ENCODE data around the gene SEPHS1.
"Not testable (repeated sequence)": the region's sequence is repeated elsewhere in the genome, so short reads cannot be mapped to it uniquely, and the experiment has no call there.

SEPHS1 gene

DNA sequence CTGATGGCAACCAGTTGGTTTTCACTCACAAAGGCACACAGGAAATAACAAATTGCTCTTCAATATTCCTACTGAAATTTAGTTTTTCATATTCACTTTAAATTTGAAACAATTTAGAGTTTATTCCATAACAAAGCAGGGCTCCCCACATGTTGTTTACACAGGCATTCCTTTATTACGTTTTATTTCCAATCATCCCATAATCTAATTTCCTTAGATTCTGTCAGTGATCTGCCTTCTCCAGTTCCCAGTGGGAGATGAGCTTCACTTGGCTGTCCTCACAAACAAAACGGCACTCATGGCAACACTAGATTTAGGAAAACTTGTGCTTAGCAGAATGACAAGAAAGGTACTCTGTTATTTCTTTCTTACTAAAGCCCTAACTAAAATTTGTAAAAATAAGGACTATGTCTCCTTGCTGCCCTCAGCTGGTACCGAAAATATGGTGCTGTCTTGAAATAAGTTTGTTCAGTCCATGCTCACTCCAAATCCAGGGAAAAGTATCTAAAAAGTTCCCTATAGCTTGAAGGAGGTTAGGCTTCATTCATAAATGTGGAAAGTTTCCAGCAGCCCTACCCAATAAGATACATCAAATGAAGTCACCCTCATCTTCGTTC lies 71.2 kb downstream of the SEPHS1 start:
- DNase-seq = no peak

DNA sequence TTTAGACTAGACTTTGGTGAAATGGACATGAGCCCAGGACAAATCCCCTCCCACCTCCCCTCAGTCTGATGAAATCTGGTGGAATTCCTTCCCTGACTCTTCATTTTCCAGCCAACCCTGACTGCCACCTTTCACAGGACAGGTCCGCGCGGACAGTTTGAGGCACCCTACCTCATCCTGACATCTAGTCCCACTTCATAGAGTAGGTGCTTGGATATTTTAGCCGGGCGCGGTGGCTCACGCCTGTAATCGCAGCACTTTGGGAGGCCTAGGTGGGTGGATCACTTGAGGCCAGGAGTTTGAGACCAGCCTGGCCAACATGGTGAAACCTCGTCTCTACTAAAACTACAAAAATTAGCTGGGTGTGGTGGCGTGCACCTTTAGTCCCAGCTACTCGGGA lies 71.9 kb downstream of the SEPHS1 start:
- DNase-seq = not testable (repeated sequence)

- DNase-seq = no peak
Observed at GRCh38 chr10:13272164-13272571, 75.9 kb downstream of the SEPHS1 start.

DNA sequence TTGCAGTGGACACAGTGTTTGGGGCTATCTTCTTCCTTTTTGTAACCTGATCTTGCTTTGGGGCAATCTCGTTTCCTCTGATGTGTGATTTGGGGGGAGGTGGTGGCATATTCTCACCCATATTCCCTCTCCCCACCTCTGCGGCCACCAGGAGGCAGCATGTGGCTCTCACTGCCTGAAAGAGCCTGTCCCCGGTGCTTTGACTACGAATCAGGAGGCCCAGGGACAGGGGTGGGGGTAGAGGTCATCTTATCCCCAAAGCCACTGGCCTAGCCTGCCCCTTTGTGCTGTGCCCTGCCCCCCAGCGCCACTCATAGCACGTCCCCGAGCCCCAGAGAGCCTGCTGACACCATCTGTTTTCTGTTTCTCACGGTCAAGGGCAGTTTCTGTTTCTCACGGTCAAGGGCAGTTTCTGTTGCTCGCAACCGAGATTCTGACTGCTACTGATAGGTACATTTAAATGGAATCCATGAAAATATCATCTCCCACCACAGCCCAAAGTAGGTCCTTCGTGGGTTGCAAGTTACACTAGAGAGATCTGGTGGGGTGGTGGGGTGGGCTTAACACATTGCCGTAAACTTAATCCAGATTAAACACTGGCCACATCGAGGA lies 76.4 kb downstream of the SEPHS1 start:
- DNase-seq = peak; percentile 62

GRCh38 chr10:13270877-13271551 lies 77.1 kb downstream of the SEPHS1 start:
- no peak for DNase-seq

DNA sequence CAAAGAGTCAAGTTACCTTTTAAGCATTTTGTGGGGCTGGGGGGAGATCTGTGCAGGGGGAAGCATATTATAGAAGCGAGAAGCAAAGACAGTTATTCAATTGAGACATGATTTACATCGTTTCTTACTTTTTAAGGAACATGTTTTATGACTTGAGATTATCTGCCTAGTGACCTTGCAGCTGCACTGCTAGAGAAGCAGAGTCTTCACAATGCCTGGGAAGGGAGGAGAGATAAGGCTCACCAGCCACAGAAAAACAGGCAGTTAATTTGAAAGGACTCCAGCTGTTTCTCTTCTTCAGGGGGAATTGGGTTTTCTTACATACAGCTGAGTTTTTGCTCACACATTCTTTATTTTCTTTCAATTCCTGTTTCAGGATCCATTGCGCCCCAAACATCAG lies 79.3 kb downstream of the SEPHS1 start:
- DNase-seq = no peak

DNA sequence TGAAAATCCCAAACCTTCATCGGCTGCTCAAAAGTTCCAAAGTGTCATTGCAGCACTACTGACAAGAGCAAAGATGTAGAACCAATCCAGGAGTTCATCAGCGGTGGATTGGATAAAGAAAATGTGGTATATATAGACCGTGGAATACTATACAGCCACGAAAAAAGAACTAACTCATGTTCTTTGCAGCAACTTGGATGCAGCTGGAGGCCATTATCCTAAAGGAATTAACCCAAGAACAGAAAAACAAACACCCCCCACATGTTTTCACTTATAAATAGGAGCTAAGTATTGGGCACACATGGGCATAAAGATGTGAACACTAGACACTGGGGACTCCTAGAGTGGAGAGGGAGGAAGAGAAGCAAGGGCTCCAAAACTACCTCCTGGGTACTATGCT lies 79.8 kb downstream of the SEPHS1 start:
- no peak for DNase-seq

Measured in CD4-positive, alpha-beta T cell treated with Interleukin-10 for 1 hour (primary cell).